GM04503 (cell line): ENCODE results near the gene SUN2.

Experiments used
- DNase-seq: peaks from one replicate; pipeline ENCODE4 v3.0.0-alpha.2; 2012; ENCODE audit warnings: low read depth

SUN2 gene

GRCh38 chr22:38734421-38735100, 21.2 kb downstream of the SUN2 start:
- DNase-seq: no peak

- DNase-seq: no peak
Measured at GRCh38 chr22:38733724-38734381, 21.9 kb downstream of the SUN2 start.

- no peak for DNase-seq
Measured at GRCh38 chr22:38733329-38733723, 22.5 kb downstream of the SUN2 start.

GRCh38 chr22:38732251-38732815, 23.5 kb downstream of the SUN2 start:
- DNase-seq: no peak

- no peak for DNase-seq
Measured at GRCh38 chr22:38731703-38732161, 24.1 kb downstream of the SUN2 start.

- no peak for DNase-seq
Measured at GRCh38 chr22:38730411-38730871, 25.4 kb downstream of the SUN2 start.

DNA sequence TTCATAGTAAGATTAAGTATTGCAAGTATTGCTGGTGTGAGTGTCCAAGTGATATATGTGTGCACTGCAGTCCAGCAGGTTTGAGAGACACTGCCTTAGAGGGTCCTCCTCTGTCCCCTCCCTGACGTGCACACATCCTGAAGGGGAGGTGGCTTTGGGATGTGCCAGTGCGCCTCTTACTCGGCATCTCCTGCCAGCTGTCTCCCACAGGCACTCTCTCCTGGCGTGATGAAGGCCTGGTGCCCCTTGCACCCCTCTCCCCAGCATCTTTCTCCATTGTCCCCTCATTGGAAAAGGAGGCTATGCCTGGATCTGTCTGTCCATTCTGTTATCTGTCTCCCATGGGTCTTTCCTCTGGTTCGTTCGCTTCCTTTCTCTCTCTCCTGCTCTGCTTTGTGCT, 25.9 kb downstream of the SUN2 start:
- no peak for DNase-seq

- no peak for DNase-seq
Measured at GRCh38 chr22:38728871-38729796, 26.7 kb downstream of the SUN2 start.

GRCh38 chr22:38727530-38728451, 28.0 kb downstream of the SUN2 start:
- DNase-seq: no peak

GRCh38 chr22:38727123-38727522, 28.7 kb downstream of the SUN2 start:
- DNase-seq: no peak

- no peak for DNase-seq
Measured at GRCh38 chr22:38725900-38726655, 29.7 kb downstream of the SUN2 start.

DNA sequence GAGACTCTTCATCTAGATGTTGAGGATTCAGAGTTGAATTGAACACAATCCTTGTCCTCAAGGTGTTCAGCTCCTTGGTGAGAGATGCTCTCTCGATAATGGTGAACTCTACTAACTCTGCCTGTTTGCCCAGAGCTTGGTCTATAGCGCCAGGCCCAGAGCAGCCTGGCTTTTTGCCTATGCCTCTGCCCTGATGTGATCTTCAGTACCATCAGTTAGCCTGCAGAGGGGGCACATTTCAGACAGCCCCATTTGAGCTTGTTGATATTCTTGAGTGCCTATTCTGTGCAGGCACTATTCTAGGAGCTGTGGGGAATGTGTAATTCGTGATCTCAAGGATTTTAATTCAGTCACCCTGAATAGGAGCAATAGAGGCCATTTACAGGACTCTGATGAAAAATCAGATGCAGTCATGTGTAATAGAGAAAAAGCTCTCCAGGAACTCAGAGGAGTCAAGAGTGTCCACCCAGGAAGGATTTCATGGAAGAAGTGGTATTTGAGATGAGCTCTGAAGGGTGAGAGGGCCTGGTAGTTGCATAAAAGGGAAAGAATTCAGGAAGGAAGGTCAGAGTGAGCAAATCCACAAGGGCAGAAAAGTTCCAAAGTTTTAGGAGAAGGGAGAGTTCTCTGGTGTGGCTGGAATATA, 30.7 kb downstream of the SUN2 start:
- no peak for DNase-seq

DNA sequence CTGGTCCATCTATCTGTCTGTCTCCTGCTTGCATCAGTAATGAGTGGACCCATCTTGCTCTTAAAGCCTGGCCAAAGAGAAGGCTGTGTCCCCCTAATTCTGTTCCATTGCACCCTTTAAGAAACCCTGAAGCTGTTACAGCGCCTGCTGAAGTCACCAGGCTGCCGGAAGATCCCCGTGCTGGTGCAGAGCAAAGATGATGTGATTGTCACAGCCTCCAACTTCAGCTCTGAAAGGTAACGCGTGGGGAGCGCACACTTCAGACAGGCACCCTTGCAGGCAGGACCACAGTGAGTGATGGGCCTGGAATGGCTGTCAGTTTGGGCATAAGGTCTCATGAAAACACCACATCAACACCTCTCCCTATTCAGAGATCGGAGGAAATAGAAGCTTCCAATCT, 31.6 kb downstream of the SUN2 start:
- DNase-seq: no peak

- no peak for DNase-seq
Measured at GRCh38 chr22:38721551-38721950, 34.2 kb downstream of the SUN2 start.

DNA sequence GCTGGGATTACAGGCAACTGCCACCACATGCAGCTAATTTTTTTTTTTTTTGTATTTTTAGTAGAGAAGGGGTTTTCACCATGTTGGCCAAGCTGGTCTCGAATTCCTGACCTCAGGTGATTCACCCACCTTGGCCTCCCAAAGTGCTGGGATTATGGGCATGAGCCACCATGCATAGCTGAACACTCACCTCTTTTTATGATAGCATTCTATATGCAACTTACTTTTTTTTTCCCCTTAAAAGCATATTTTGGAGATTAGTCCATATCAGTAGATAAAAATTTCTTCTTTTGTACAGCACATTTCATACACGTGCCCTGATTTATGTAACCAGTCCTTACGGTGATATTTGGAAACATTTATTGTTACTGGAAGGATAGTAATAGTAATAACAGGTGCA, 35.4 kb downstream of the SUN2 start:
- DNase-seq: no peak

DNA sequence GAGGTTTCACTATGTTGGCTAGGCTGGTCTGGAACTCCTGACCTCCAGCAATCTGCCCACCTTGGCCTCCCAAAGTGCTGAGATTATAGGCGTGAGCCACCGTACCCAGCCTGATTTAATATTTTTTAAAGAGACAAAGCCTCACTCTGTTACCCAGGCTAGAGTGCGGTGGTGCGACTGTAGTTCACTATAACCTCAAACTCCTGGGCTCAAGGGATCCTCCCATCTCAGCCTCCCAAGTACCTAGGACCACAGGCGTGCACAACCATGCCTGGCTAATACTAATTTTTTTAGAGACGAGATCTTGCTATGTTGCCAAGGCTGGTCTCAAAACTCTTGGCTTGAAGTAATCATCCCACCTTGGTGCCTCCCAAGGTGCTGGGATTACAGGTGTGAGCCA, 36.6 kb downstream of the SUN2 start:
- DNase-seq: no peak

- DNase-seq: no peak
Measured at GRCh38 chr22:38718414-38718813, 37.4 kb downstream of the SUN2 start.

DNA sequence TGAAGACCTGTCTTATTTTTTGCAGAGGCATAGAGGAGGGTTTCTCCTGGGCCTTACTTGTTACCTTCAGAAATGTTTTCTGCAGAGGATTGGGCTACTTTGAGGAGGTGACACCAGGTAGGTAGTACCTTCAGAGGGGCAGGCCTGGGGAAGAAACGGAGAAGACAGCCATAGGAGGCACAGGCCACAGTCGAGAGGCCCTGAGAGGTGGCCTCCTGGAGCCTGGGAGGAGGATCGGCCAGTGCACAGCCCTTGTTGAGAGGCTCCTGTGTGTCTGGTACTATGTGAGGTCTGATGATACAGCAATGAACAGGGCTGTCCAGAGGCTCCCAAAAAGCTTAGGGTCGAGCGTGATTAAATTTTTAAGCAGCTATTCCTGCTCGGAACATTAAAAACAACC, 38.6 kb downstream of the SUN2 start:
- DNase-seq: no peak

DNA sequence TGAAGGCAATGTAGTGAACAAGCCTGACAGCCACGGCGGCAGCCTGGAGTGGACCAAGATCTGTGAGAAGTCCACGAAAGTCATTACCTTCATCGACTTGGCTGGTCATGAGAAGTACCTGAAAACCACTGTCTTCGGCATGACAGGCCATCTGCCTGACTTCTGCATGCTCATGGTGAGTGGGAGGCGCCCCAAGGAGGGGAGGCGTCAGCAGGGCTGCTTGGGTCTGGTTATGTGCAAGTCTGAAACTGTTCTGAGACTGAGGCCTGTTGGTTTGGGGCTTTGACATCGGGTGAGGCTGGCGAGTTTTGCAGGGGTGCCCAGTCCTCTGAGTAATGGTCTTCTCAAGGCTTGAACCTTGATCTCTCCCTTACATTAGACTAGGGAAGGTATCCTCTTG, 39.0 kb downstream of the SUN2 start:
- no peak for DNase-seq

DNA sequence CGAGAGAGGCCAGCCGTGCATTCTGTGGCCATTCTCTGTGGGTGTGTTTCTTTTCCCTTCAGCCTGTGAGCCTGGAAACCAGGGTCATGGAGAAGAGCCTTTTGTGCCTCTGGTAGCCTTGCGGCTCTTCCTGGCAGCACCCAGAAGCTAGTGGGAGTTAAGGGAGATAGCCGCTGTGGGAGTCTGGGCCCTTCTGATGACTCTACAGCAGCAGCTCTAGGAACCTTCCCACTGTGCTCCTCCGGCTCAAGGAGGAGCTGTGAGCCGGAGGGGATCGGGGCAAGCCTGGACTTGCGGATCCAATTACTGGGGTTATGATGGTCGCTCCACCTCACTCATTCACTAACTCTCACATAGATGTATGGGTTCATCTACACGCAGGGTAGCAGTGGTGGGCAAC, 39.5 kb downstream of the SUN2 start:
- DNase-seq: no peak
